Erythroblast (primary cell): ENCODE results near the gene KCNIP4.

ENCODE experiments used
- GATA1 ChIP-seq: IDR thresholded peaks from 2 replicates; pipeline ENCODE4 v1.6.1; 2011; ENCODE audit warnings: low read depth, mild to moderate bottlenecking, control low read depth, low read length, moderate library complexity
- POLR2A ChIP-seq: IDR thresholded peaks from 2 replicates; pipeline ENCODE4 v1.6.1; 2011; ENCODE audit warnings: mild to moderate bottlenecking, low read length

DNA sequence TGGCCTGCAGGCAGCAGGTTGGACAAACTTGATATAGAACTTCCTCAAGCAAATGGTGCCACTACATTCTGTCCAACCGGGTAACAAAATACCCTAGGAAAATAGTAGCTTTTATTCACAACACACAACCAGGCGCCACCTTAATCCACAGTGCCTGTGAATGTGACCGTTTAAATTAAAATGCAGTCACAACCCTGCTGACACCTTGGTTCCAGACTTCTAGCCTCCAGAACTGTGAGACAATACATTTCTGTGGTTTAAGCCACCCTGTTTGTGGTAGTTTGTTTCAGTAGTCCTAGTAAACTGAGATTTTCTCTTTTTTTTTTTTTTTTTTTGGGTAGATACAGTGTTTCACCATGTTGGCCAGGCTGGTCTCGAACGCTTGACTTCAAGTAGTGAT, 672.5 kb downstream of the KCNIP4 start:
- no peak for TF ChIP-seq POLR2A
- TF ChIP-seq GATA1, result no peak
